ENCODE measurements around the gene EDARADD. TPM values are rescaled to one million over a fixed set of nuclear protein-coding genes. Genes with fewer than 3 reads are reported as not detected.

EDARADD gene
- total RNA-seq, 1 experiment from 2014 or later: 0.91 TPM

DNA sequence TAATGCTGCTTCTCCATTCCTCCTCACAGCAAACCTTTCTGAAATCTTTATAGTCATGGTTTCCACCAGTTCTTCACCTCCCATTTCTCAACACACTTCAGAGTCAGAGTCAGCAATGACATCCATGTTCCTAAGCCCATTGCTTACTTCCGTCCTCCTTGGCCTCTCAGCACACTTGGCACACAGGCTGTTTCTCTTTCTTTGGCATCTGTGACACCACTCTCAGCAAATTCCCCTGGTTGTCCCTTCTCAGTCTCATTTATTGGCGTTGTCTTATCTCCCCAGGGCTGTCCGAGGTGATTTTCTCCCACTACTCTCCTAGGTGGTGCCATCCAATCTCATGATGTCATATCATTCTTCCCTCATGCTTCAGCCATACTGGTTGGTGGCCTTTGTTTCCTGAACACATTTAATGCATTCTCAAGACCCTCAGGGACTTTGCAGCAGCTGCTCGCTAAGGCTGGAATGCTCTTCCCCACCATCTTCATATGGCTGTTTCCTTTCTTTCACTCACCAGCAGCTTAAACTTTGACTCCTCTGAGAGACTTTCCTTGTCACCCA is 126.4 kb downstream of the EDARADD start:
- Histone ChIP-seq H3K4me3 (ENCODE audit: low read length) (no peak overlapping the region), H3K9me2 (replicated peaks; ENCODE audit: low read length) (no peaks in the 10 kb centered on the region), H3K27me3 (ENCODE audit: low read length) (no peaks in the 10 kb centered on the region), H3K27ac (ENCODE audit: low read length) (no peak overlapping the region), H3F3A (ENCODE audit: low read length, unreplicated experiment) (no peaks in the 10 kb centered on the region), H3K9ac (ENCODE audit: low read length) (no peak overlapping the region), H3K4me1 (ENCODE audit: insufficient read depth, low read length) (peaks cover 36% of the 10 kb centered on the region), H3K4me2 (ENCODE audit: low read length) (no peak overlapping the region), H3K36me3 (ENCODE audit: low read depth, low read length) (no peaks in the 10 kb centered on the region), H3K79me2 (ENCODE audit: low read length) (peaks cover 18% of the 10 kb centered on the region), H3K9me3 (ENCODE audit: low read length) (no peaks in the 10 kb centered on the region), H4K20me1 (ENCODE audit: low read length) (no peaks in the 10 kb centered on the region), H2AFZ (ENCODE audit: low read length) (no peak overlapping the region)
- ChIA-PET CTCF (no interaction called here), POLR2A (ENCODE audit: unreplicated experiment) (no interaction called here)
- DNase-seq (no peak), ATAC-seq (no peak)
- intact Hi-C loops (cut with micrococcal nuclease): no loop called here
- no TSS peak for BruUV-seq (replicated peaks)
- no peak for TF ChIP-seq EZH2 (IDR thresholded peaks at IDR 0.05; ENCODE audit: low read length, unreplicated experiment)
- TF ChIP-seq, protein P1, sequence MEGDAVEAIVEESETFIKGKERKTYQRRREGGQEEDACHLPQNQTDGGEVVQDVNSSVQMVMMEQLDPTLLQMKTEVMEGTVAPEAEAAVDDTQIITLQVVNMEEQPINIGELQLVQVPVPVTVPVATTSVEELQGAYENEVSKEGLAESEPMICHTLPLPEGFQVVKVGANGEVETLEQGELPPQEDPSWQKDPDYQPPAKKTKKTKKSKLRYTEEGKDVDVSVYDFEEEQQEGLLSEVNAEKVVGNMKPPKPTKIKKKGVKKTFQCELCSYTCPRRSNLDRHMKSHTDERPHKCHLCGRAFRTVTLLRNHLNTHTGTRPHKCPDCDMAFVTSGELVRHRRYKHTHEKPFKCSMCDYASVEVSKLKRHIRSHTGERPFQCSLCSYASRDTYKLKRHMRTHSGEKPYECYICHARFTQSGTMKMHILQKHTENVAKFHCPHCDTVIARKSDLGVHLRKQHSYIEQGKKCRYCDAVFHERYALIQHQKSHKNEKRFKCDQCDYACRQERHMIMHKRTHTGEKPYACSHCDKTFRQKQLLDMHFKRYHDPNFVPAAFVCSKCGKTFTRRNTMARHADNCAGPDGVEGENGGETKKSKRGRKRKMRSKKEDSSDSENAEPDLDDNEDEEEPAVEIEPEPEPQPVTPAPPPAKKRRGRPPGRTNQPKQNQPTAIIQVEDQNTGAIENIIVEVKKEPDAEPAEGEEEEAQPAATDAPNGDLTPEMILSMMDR (conservative IDR thresholded peaks at IDR 0.05; ENCODE audit: low read depth, low read length): no peak
- no peak for TF ChIP-seq EZH2phosphoT487 (IDR thresholded peaks at IDR 0.05; ENCODE audit: borderline replicate concordance, low read length)

GRCh38 chr1:236522937-236523703 is 129.0 kb downstream of the EDARADD start:
- Histone ChIP-seq H3K27me3 (ENCODE audit: low read length) (no peaks in the 10 kb centered on the region), H4K20me1 (ENCODE audit: low read length) (no peaks in the 10 kb centered on the region), H3K27ac (ENCODE audit: low read length) (peak overlapping the region; percentile 65), H3K9me2 (replicated peaks; ENCODE audit: low read length) (no peaks in the 10 kb centered on the region), H3K9me3 (ENCODE audit: low read length) (no peaks in the 10 kb centered on the region), H3K4me1 (ENCODE audit: insufficient read depth, low read length) (peaks cover 14% of the 10 kb centered on the region), H3K4me3 (ENCODE audit: low read length) (peak overlapping the region; percentile 99), H2AFZ (ENCODE audit: low read length) (peak overlapping the region; percentile 97), H3K36me3 (ENCODE audit: low read depth, low read length) (peaks cover 7% of the 10 kb centered on the region; the same call in 1 of the 2 replicates), H3K79me2 (ENCODE audit: low read length) (peaks cover 19% of the 10 kb centered on the region), H3K4me2 (ENCODE audit: low read length) (peak overlapping the region; percentile 97), H3F3A (ENCODE audit: low read length, unreplicated experiment) (no peaks in the 10 kb centered on the region), H3K9ac (ENCODE audit: low read length) (peak overlapping the region; percentile 87)
- DNase-seq (peak; percentile 18), ATAC-seq (peak; percentile 58)
- CTCF ChIA-PET: interaction anchor here (0.7 kb wide), 1 partner anchor 9 kb away, joined by 4 read pairs; no protein-coding TSS in a partner anchor
- POLR2A ChIA-PET (ENCODE audit: unreplicated experiment): interaction anchor here (0.6 kb wide), 1 partner anchor 20 kb away, joined by 3 read pairs; no protein-coding TSS in a partner anchor
- intact Hi-C loops (cut with micrococcal nuclease): no loop called here
- TF ChIP-seq, protein P1 (conservative IDR thresholded peaks at IDR 0.05; ENCODE audit: low read depth, low read length): no peak
- TF ChIP-seq EZH2 (IDR thresholded peaks at IDR 0.05; ENCODE audit: low read length, unreplicated experiment) (no peak), EZH2phosphoT487 (IDR thresholded peaks at IDR 0.05; ENCODE audit: borderline replicate concordance, low read length) (no peak)
- TSS peak; percentile 53 for BruUV-seq (replicated peaks)

Measured in PC-3 (cell line).